SK-N-SH treated with all-trans-retinoic acid at 6 μM for 48 hours (cell line): Measurements from ENCODE around the gene ATP5F1C.
"Not testable (repeated sequence)": the region's sequence is repeated elsewhere in the genome, so short reads cannot be mapped to it uniquely, and the experiment has no call there.

Source experiments
- ATAC-seq: fragments of 200-7000 bp; cut with Tn5 transposase; 3 replicates; pipeline ENCODE4 v1.9.1; 2020; ENCODE audit warnings: mild to moderate bottlenecking, moderate library complexity
- ARNTL ChIP-seq: fragments of 450-650 bp; formaldehyde crosslinking; IDR thresholded peaks from 2 replicates; pipeline ENCODE4 v1.5.0; 2020; ENCODE audit warnings: low read depth, mild to moderate bottlenecking, moderate library complexity, borderline replicate concordance
- BACH2 ChIP-seq: fragments of 250-450 bp; sonication (Bioruptor Pico); IDR thresholded peaks from 2 replicates; pipeline ENCODE4 v1.9.0; 2021; ENCODE audit warnings: mild to moderate bottlenecking, borderline replicate concordance
- CSDC2 ChIP-seq: fragments of 250-450 bp; sonication (Bioruptor Pico); IDR thresholded peaks from 2 replicates; pipeline ENCODE4 v1.5.0; 2020; ENCODE audit warnings: mild to moderate bottlenecking, moderate library complexity
- CSRNP3 ChIP-seq: fragments of 250-450 bp; sonication (Bioruptor Pico); IDR thresholded peaks from 2 replicates; pipeline ENCODE4 v1.5.1; 2021; ENCODE audit warnings: mild to moderate bottlenecking, moderate library complexity
- ESRRG ChIP-seq: fragments of 250-450 bp; sonication (Bioruptor Pico); IDR thresholded peaks from 2 replicates; pipeline ENCODE4 v1.6.1; 2021; ENCODE audit warnings: mild to moderate bottlenecking
- GLIS3 ChIP-seq: fragments of 250-450 bp; sonication (Bioruptor Pico); IDR thresholded peaks from 2 replicates; pipeline ENCODE4 v1.5.0; 2020; ENCODE audit warnings: mild to moderate bottlenecking, moderate library complexity
- ISL1 ChIP-seq: fragments of 250-450 bp; sonication (Bioruptor Pico); IDR thresholded peaks from 2 replicates; pipeline ENCODE4 v2.1.2; 2022; ENCODE audit warnings: mild to moderate bottlenecking, moderate library complexity
- OSR1 ChIP-seq: fragments of 250-450 bp; sonication (Bioruptor Pico); IDR thresholded peaks from 2 replicates; pipeline ENCODE4 v1.8.0; 2022; ENCODE audit warnings: moderate library complexity, mild to moderate bottlenecking, inconsistent platforms
- POU6F1 ChIP-seq: fragments of 250-450 bp; sonication (Bioruptor Pico); IDR thresholded peaks from 2 replicates; pipeline ENCODE4 v1.8.0; 2021; ENCODE audit warnings: low read depth, mild to moderate bottlenecking, moderate library complexity, borderline replicate concordance
- PPARA ChIP-seq: fragments of 250-450 bp; sonication (Bioruptor Pico); IDR thresholded peaks from 2 replicates; pipeline ENCODE4 v1.5.0; 2020; ENCODE audit warnings: mild to moderate bottlenecking, borderline replicate concordance
- RARB ChIP-seq: fragments of 250-450 bp; sonication (Bioruptor Pico); IDR thresholded peaks from 2 replicates; pipeline ENCODE4 v1.8.0; 2021; ENCODE audit warnings: mild to moderate bottlenecking, moderate library complexity
- SNAI2 ChIP-seq: fragments of 250-450 bp; sonication (Bioruptor Pico); IDR thresholded peaks from 2 replicates; pipeline ENCODE4 v1.5.0; 2020; ENCODE audit warnings: mild to moderate bottlenecking, moderate library complexity
- TCF4 ChIP-seq: fragments of 250-450 bp; sonication (Bioruptor Pico); IDR thresholded peaks from 2 replicates; pipeline ENCODE4 v1.8.0; 2021; ENCODE audit warnings: mild to moderate bottlenecking, moderate library complexity, borderline replicate concordance
- TOX ChIP-seq: fragments of 250-450 bp; sonication (Bioruptor Pico); IDR thresholded peaks from 2 replicates; pipeline ENCODE4 v1.8.0; 2021; ENCODE audit warnings: mild to moderate bottlenecking, moderate library complexity, borderline replicate concordance
- ZC3H10 ChIP-seq: fragments of 250-450 bp; sonication (Bioruptor Pico); IDR thresholded peaks from 2 replicates; pipeline ENCODE4 v1.5.1; 2021; ENCODE audit warnings: mild to moderate bottlenecking, moderate library complexity
- ZFP3 ChIP-seq: fragments of 250-450 bp; sonication (Bioruptor Pico); IDR thresholded peaks from 2 replicates; pipeline ENCODE4 v1.5.0; 2020; ENCODE audit warnings: mild to moderate bottlenecking, moderate library complexity
- ZFP30 ChIP-seq: fragments of 450-650 bp; formaldehyde crosslinking; IDR thresholded peaks from 2 replicates; pipeline ENCODE4 v1.5.0; 2022; ENCODE audit warnings: mild to moderate bottlenecking, moderate library complexity
- ZNF70 ChIP-seq: fragments of 450-650 bp; formaldehyde crosslinking; IDR thresholded peaks from 2 replicates; pipeline ENCODE4 v1.5.0; 2020; ENCODE audit warnings: mild to moderate bottlenecking, moderate library complexity
- ZNF8 ChIP-seq: fragments of 450-650 bp; formaldehyde crosslinking; IDR thresholded peaks from 2 replicates; pipeline ENCODE4 v1.5.0; 2020; ENCODE audit warnings: mild to moderate bottlenecking, moderate library complexity
- TF ChIP-seq, protein P1 (sequence below): fragments of 250-450 bp; sonication (Bioruptor Pico); IDR thresholded peaks from 2 replicates; pipeline ENCODE4 v1.5.0; 2020; ENCODE audit warnings: mild to moderate bottlenecking, moderate library complexity
- TF ChIP-seq, protein P2 (sequence below): fragments of 250-450 bp; sonication (Bioruptor Pico); IDR thresholded peaks from 2 replicates; pipeline ENCODE4 v1.5.1; 2020; ENCODE audit warnings: low read depth, mild to moderate bottlenecking, moderate library complexity
- TF ChIP-seq, protein P3 (sequence below): fragments of 250-450 bp; sonication (Bioruptor Pico); IDR thresholded peaks from 2 replicates; pipeline ENCODE4 v1.8.0; 2020; ENCODE audit warnings: mild to moderate bottlenecking, moderate library complexity, borderline replicate concordance

ATP5F1C gene

DNA sequence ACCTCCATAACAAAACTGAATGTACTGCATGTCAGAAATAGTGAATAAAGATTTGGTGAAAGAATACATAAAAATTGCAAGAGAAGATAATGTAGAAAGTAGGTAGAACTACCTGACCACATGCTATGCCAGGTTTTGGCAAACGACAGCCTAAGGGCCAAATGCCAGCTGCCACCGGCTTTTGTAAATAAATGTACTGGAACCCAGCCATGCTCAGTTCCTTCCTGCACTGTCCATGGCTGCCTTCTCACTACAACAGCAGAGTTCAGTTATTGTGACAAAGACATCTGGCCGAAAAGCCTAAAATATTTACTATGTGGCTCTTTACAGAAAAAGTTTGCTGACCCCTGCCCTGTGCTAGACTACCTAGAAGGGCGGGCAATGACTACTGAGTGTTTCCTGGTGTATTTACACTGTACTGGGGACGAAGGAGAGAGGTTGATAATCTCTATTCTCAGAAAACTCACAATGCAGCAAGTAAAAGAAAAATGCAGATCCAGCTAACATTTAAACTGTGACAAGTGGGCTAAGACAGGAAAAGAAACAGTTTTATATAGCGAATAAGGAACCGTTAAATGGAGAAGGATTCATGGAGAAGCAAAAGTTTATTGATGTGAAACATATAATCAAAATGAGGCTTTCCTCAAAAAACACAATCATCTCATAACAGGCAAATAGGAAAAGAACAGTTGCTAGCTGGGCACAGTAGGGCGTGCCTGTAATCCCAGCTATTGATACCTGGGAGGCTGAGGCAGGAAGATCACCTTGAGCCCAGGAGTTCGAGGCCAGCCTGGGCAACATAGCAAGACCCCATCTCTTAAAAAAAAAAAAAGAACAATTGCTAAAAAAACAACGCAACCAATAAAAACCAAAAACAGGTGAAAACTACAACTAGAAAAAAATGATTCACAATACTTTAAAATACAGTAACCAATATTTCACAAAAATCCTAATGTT, 13.9 kb upstream of the ATP5F1C start:
- no peak for ATAC-seq
- no peak for TF ChIP-seq ZC3H10 (CRISPR knock-in tag)
- TF ChIP-seq POU6F1 (CRISPR knock-in tag): no peak
- TF ChIP-seq ZFP30 (CRISPR knock-in tag): no peak
- TF ChIP-seq OSR1 (CRISPR knock-in tag): no peak
- no peak for TF ChIP-seq ARNTL
- TF ChIP-seq ESRRG (CRISPR knock-in tag): no peak
- TF ChIP-seq PPARA (CRISPR knock-in tag): no peak
- no peak for TF ChIP-seq ZNF70 (CRISPR knock-in tag)
- no peak for TF ChIP-seq ZFP3
- TF ChIP-seq ISL1 (CRISPR knock-in tag): no peak
- no peak for TF ChIP-seq TCF4 (CRISPR knock-in tag)
- no peak for TF ChIP-seq TOX (CRISPR knock-in tag)
- no peak for TF ChIP-seq CSDC2 (CRISPR knock-in tag)

DNA sequence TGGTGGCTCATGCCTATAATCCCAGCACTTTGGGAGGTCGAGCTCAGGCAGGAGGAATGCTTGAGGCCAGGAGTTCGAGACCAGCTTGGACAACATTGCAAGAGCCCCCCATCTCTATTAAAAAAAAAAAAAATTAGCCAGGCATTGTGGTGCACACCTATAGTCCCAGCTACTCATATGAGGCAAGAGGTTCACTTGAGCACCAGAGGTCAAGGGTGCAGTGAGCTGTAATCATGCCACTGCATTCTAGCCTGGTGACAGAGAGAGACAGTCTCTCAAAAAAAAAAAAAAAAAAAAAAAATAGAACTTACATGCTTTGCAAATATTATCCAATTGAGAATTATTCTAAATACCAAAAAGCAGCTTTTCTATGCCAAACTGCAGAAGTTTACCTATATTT, 11.2 kb upstream of the ATP5F1C start:
- TF ChIP-seq RARB (CRISPR knock-in tag) (no peak), BACH2 (CRISPR knock-in tag) (no peak)
- ATAC-seq: no peak

GRCh38 chr10:7782194-7782593, 5.8 kb upstream of the ATP5F1C start:
- not testable (repeated sequence) for ATAC-seq

DNA sequence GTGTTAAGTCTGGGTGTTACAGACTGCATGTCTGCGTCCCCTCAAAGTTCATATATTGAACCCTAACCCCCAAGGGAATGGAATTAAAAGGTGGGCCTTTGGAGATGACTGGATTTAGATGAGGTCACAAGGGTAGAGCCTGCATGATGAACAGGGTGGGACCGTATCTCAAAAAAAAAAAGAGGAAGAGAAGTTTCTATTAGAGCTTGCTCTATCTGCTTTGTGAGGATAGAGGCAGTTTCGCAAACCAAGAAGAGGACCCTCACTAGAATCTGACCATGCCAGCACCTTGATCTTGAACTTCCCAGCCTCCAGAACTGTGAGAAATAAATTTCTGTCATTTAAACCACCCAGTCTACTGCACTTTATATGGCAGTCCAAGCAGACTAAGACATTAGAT, 1.5 kb upstream of the ATP5F1C start:
- ATAC-seq: no peak
- TF ChIP-seq BACH2 (CRISPR knock-in tag) (no peak), CSRNP3 (CRISPR knock-in tag) (no peak), SNAI2 (CRISPR knock-in tag) (no peak), ZNF70 (CRISPR knock-in tag) (no peak), ZFP3 (no peak), OSR1 (CRISPR knock-in tag) (no peak), ARNTL (no peak), PPARA (CRISPR knock-in tag) (no peak), GLIS3 (CRISPR knock-in tag) (no peak), RARB (CRISPR knock-in tag) (no peak), ZC3H10 (CRISPR knock-in tag) (no peak), POU6F1 (CRISPR knock-in tag) (no peak), TOX (CRISPR knock-in tag) (no peak), ISL1 (CRISPR knock-in tag) (no peak), ZNF8 (CRISPR knock-in tag) (no peak), ZFP30 (CRISPR knock-in tag) (no peak), CSDC2 (CRISPR knock-in tag) (no peak)
- TF ChIP-seq, protein P1, sequence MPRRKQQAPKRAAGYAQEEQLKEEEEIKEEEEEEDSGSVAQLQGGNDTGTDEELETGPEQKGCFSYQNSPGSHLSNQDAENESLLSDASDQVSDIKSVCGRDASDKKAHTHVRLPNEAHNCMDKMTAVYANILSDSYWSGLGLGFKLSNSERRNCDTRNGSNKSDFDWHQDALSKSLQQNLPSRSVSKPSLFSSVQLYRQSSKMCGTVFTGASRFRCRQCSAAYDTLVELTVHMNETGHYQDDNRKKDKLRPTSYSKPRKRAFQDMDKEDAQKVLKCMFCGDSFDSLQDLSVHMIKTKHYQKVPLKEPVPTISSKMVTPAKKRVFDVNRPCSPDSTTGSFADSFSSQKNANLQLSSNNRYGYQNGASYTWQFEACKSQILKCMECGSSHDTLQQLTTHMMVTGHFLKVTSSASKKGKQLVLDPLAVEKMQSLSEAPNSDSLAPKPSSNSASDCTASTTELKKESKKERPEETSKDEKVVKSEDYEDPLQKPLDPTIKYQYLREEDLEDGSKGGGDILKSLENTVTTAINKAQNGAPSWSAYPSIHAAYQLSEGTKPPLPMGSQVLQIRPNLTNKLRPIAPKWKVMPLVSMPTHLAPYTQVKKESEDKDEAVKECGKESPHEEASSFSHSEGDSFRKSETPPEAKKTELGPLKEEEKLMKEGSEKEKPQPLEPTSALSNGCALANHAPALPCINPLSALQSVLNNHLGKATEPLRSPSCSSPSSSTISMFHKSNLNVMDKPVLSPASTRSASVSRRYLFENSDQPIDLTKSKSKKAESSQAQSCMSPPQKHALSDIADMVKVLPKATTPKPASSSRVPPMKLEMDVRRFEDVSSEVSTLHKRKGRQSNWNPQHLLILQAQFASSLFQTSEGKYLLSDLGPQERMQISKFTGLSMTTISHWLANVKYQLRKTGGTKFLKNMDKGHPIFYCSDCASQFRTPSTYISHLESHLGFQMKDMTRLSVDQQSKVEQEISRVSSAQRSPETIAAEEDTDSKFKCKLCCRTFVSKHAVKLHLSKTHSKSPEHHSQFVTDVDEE (CRISPR knock-in tag): no peak
- TF ChIP-seq, protein P2, sequence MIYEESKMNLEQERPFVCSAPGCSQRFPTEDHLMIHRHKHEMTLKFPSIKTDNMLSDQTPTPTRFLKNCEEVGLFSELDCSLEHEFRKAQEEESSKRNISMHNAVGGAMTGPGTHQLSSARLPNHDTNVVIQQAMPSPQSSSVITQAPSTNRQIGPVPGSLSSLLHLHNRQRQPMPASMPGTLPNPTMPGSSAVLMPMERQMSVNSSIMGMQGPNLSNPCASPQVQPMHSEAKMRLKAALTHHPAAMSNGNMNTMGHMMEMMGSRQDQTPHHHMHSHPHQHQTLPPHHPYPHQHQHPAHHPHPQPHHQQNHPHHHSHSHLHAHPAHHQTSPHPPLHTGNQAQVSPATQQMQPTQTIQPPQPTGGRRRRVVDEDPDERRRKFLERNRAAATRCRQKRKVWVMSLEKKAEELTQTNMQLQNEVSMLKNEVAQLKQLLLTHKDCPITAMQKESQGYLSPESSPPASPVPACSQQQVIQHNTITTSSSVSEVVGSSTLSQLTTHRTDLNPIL (CRISPR knock-in tag): no peak
- TF ChIP-seq, protein P3, sequence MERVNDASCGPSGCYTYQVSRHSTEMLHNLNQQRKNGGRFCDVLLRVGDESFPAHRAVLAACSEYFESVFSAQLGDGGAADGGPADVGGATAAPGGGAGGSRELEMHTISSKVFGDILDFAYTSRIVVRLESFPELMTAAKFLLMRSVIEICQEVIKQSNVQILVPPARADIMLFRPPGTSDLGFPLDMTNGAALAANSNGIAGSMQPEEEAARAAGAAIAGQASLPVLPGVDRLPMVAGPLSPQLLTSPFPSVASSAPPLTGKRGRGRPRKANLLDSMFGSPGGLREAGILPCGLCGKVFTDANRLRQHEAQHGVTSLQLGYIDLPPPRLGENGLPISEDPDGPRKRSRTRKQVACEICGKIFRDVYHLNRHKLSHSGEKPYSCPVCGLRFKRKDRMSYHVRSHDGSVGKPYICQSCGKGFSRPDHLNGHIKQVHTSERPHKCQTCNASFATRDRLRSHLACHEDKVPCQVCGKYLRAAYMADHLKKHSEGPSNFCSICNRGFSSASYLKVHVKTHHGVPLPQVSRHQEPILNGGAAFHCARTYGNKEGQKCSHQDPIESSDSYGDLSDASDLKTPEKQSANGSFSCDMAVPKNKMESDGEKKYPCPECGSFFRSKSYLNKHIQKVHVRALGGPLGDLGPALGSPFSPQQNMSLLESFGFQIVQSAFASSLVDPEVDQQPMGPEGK (CRISPR knock-in tag): no peak
- TF ChIP-seq, all 23 proteins: peak for 0
